Testis (tissue), 3 donors: ENCODE data around the gene P2RX6. TPM values are rescaled to one million over a fixed set of nuclear protein-coding genes. Genes with fewer than 3 reads are reported as not detected.

Experiments used
- DNase-seq: peaks from one replicate; pipeline ENCODE4 v3.0.0-alpha.2; 2019
- H3K27ac ChIP-seq, 2 donors: fragments of 200-600 bp; sonication (generic); one replicate each; pipeline ENCODE4 v1.5.1; 2019
- H3K27me3 ChIP-seq: fragments of 200-600 bp; sonication (generic); one replicate; pipeline ENCODE4 v1.5.1; 2019
- H3K36me3 ChIP-seq: fragments of 200-600 bp; sonication (generic); one replicate; pipeline ENCODE4 v1.5.1; 2017; ENCODE audit warnings: low read depth; ENCODE audit errors: missing control alignments
- H3K4me1 ChIP-seq: fragments of 200-600 bp; sonication (generic); one replicate; pipeline ENCODE4 v1.5.1; 2019
- H3K4me3 ChIP-seq, 2 donors: fragments of 200-600 bp; sonication (generic); one replicate each; pipeline ENCODE4 v1.5.1; 2017 to 2019
- H3K9me3 ChIP-seq: fragments of 200-600 bp; sonication (generic); one replicate; pipeline ENCODE4 v1.5.1; 2017
- POLR2A ChIP-seq: fragments of 450-650 bp; IDR thresholded peaks from one replicate; pipeline ENCODE4 v1.6.1; 2017; ENCODE audit warnings: antibody characterized with exemption, mild to moderate bottlenecking, moderate library complexity
- WGBS, 2 donors: methylation state at CpG; one replicate each; pipeline ENCODE4 v1.1.5; 2018; 5-methylcytosine and 5-hydroxymethylcytosine counted together
- intact Hi-C: fragments of 100-400 bp; cut with DNase I; formaldehyde crosslinking; loops from one replicate; pipeline ENCODE4 v1.15.1; 2023; ENCODE audit warnings: low total_unique reads
- polyA plus RNA-seq: library from polyadenylated mRNA; stranded (reverse); fragments of 350-450 nt; fragmentation: Illumina TruSeq; extraction: RNeasy Lipid Tissue Mini Kit (QIAGEN cat#74804); gene quantifications from one replicate; pipeline ENCODE4 v1.2.3, GENCODE V29; 2014; ENCODE audit warnings: low read depth, low replicate concordance; ENCODE audit not compliant: insufficient read depth
- total RNA-seq, 2 donors: library from RNA; depleted of rRNA; stranded (reverse); fragments of >200 nt; gene quantifications; one replicate each; pipeline ENCODE4 v1.2.3, GENCODE V29; 2016
- TF ChIP-seq, protein P1 (sequence below), 3 experiments: fragments of 450-650 bp in 2 of 3; fragments of 200-600 bp in 1 of 3; sonication (generic) in 1 of 3; IDR thresholded peaks; one replicate each; pipeline ENCODE4 v1.5.1; 2016 to 2019; ENCODE audit warnings: antibody characterized with exemption in 3 of 3, mild to moderate bottlenecking in 2 of 3, moderate library complexity in 1 of 3

Gene P2RX6
- total and polyA plus RNA-seq, 3 donors from 2014 or later: 5.2 to 24.0 (median 7.0) TPM

DNA sequence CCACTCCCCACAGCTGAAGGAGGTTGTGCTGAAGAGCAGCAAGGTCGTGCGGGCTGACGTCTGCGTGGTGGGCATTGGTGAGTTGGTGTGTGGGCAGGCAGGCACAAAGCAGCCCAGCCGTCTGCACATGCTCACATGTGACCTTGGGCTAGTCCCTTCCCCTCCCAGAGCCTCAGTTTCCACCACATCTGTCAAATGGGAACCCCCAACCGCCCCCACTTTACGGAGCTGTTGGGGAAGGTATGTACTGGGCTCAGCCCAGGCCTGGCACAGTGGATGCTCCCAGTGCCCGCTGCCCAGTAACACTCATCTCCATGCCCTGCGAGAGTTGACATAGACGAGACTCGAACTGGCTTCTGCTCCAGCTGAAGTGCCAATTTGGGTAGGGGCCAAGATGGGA, 37.9 kb upstream of the P2RX6 start:
- no peaks in the 10 kb centered on the region for H3K9me3 ChIP-seq
- no peak for DNase-seq
- H3K4me3 ChIP-seq: no peak overlapping the region
- no peaks in the 10 kb centered on the region for H3K36me3 ChIP-seq
- no peak overlapping the region for H3K27ac ChIP-seq
- TF ChIP-seq, protein P1, sequence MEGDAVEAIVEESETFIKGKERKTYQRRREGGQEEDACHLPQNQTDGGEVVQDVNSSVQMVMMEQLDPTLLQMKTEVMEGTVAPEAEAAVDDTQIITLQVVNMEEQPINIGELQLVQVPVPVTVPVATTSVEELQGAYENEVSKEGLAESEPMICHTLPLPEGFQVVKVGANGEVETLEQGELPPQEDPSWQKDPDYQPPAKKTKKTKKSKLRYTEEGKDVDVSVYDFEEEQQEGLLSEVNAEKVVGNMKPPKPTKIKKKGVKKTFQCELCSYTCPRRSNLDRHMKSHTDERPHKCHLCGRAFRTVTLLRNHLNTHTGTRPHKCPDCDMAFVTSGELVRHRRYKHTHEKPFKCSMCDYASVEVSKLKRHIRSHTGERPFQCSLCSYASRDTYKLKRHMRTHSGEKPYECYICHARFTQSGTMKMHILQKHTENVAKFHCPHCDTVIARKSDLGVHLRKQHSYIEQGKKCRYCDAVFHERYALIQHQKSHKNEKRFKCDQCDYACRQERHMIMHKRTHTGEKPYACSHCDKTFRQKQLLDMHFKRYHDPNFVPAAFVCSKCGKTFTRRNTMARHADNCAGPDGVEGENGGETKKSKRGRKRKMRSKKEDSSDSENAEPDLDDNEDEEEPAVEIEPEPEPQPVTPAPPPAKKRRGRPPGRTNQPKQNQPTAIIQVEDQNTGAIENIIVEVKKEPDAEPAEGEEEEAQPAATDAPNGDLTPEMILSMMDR (IDR thresholded peaks at IDR 0.05): no peak
- no peak for TF ChIP-seq POLR2A
- H3K4me1 ChIP-seq: peaks cover 13% of the 10 kb centered on the region
- H3K27me3 ChIP-seq: no peaks in the 10 kb centered on the region
- 60 to 83% methylated on average over 1 to 11 of the region's 11 CpGs for WGBS, 2 donors
- intact Hi-C loops: no loop called here

DNA sequence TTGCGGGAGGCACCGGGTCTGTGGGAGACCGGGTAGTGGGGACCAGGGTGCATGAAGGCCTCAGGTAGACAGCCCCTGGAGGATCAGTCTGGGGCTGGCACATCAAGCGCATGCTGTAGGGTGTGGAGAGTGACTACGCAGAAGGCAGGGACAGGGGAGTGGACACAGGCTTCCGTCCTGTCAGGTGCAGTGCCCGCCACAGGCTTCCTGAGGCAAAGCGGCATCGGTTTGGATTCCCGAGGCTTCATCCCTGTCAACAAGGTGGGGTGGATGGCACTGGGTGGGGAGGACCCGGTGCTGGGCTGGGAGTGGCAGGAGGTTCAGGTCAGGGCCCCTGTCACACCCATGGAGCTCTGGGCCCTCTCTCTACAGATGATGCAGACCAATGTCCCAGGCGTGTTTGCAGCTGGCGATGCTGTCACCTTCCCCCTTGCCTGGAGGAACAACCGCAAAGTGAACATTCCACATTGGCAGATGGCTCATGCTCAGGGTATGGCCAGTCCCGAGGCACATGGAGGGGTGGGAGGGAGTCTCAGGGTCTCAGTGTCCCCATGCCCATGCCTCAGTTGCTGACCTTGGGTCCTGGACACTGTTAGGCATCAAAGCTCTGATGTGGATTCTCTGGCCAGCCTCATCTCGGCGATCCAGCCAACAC, 37.3 kb upstream of the P2RX6 start:
- Histone ChIP-seq H3K4me3 (no peak overlapping the region), H3K36me3 (no peaks in the 10 kb centered on the region), H3K27ac (no peak overlapping the region), H3K9me3 (no peaks in the 10 kb centered on the region), H3K27me3 (no peaks in the 10 kb centered on the region), H3K4me1 (peaks cover 14% of the 10 kb centered on the region)
- TF ChIP-seq POLR2A: no peak
- TF ChIP-seq, protein P1 (IDR thresholded peaks at IDR 0.05): no peak
- WGBS, 2 donors: 89 to 90% methylated on average over 17 of the region's 17 CpGs
- no peak for DNase-seq
- intact Hi-C loops: no loop called here

DNA sequence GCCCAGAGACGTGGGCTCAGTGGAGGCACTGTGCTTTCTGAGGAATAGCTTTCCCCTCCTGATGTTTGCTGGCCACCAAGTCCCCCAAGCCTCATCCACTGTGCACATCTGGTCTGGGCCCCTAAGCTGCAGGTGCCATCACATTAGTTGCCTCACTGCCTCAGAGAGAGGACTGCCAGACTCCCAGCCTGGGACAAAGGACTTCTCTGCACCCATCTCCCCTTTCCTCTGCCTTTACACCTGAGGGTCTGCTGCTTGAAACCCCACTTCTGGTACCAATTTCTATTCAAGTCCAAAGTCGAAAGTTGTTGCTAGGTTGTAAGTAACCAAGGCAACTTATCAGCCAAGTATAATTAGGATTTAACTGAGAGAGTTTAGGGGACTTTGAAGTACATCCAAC, 36.5 kb upstream of the P2RX6 start:
- H3K4me3 ChIP-seq: no peak overlapping the region
- DNase-seq: no peak
- TF ChIP-seq, protein P1 (IDR thresholded peaks at IDR 0.05): no peak
- TF ChIP-seq POLR2A: no peak
- no peaks in the 10 kb centered on the region for H3K9me3 ChIP-seq
- WGBS, 2 donors: 81 to 87% methylated on average over 2 of the region's 2 CpGs
- no peaks in the 10 kb centered on the region for H3K36me3 ChIP-seq
- H3K27ac ChIP-seq: no peak overlapping the region
- peaks cover 21% of the 10 kb centered on the region for H3K4me1 ChIP-seq
- H3K27me3 ChIP-seq: no peaks in the 10 kb centered on the region
- intact Hi-C loops: no loop called here

DNA sequence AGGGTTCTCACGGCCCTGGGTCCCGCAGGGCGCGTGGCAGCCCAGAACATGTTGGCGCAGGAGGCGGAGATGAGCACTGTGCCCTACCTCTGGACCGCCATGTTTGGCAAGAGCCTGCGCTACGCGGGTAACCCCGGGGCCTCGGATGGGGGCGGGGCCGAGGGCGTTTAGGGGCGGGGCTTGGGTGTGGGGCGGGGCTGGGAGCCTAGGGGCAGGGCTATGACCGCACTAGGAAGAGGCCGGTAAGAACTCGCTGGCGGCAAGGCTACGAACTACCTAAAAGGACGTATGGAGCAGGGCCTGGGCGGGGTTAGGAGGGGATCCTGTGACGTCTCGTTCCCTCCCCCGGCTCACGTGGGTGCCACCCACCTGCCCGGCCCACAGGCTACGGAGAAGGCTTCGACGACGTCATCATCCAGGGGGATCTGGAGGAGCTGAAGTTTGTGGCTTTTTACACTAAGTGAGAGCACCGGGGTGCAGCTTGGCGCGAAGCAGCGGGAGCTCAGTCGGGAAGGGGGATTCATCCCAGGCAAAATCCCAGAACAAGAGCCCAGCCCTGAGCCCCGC, 35.6 kb upstream of the P2RX6 start:
- TF ChIP-seq, protein P1 (IDR thresholded peaks at IDR 0.05): no peak
- no peak for TF ChIP-seq POLR2A
- no peak overlapping the region for H3K27ac ChIP-seq

More for the DNA sequence above, 35.6 kb upstream of the P2RX6 start:
- Histone ChIP-seq H3K4me3 (peak overlapping the region in 1 of 2 donors; percentile 1), H3K9me3 (no peaks in the 10 kb centered on the region), H3K27me3 (no peaks in the 10 kb centered on the region), H3K36me3 (no peaks in the 10 kb centered on the region), H3K4me1 (peaks cover 21% of the 10 kb centered on the region)
- WGBS, 2 donors: 5 to 15% methylated on average over 23 to 39 of the region's 39 CpGs
- intact Hi-C loops: no loop called here
- peak; percentile 69 for DNase-seq
